Nephron (organoid): Measurements from ENCODE around the gene FLOT2.
"Not testable (repeated sequence)": the region's sequence is repeated elsewhere in the genome, so short reads cannot be mapped to it uniquely, and the experiment has no call there.

Experiments used
- H3K27ac Mint-ChIP-seq, 3 experiments: 2 replicates each; pipeline ENCODE4 v1.8.0; 2020; ENCODE audit warnings: mixed read lengths in 3 of 3, mild to moderate bottlenecking in 2 of 3, moderate library complexity in 1 of 3
- H3K27me3 Mint-ChIP-seq: 2 replicates; pipeline ENCODE4 v1.8.0; 2021; ENCODE audit warnings: low read depth, mild to moderate bottlenecking, moderate library complexity, mixed read lengths
- H3K36me3 Mint-ChIP-seq: 2 replicates; pipeline ENCODE4 v1.8.0; 2020; ENCODE audit warnings: low read depth, mixed read lengths
- H3K4me1 Mint-ChIP-seq: 2 replicates; pipeline ENCODE4 v1.8.0; 2020; ENCODE audit warnings: mixed read lengths
- H3K4me3 Mint-ChIP-seq, 3 experiments: 2 replicates each; pipeline ENCODE4 v1.8.0; 2020; ENCODE audit warnings: mild to moderate bottlenecking in 3 of 3, mixed read lengths in 3 of 3, moderate library complexity in 2 of 3
- H3K9me3 Mint-ChIP-seq: 2 replicates; pipeline ENCODE4 v1.8.0; 2020; ENCODE audit warnings: mixed read lengths
- CTCF ChIP-seq, 3 experiments: fragments of 200-600 bp; sonication (generic); IDR thresholded peaks; one replicate each; pipeline ENCODE4 v1.5.0; 2021; ENCODE audit warnings: antibody characterized with exemption in 3 of 3; ENCODE audit not compliant: unreplicated experiment in 3 of 3

The FLOT2 gene

GRCh38 chr17:28896491-28896883 is 1.0 kb downstream of the FLOT2 start:
- peaks cover 13% of the 10 kb centered on the region for H3K36me3 Mint-ChIP-seq
- peaks cover 26% of the 10 kb centered on the region for H3K4me1 Mint-ChIP-seq
- no peaks in the 10 kb centered on the region for H3K27me3 Mint-ChIP-seq
- TF ChIP-seq CTCF (IDR thresholded peaks at IDR 0.05; ENCODE audit: unreplicated experiment in 3 of 3) = no peak
- H3K9me3 Mint-ChIP-seq = no peaks in the 10 kb centered on the region
- H3K27ac Mint-ChIP-seq = peak overlapping the region; percentile 40 to 89 (median 78)
- H3K4me3 Mint-ChIP-seq = peak overlapping the region; percentile 90 to 95 (median 95)

GRCh38 chr17:28895794-28896447 is 1.6 kb downstream of the FLOT2 start:
- Mint-ChIP-seq H3K9me3 (no peaks in the 10 kb centered on the region), H3K4me1 (peaks cover 31% of the 10 kb centered on the region), H3K27ac (peak overlapping the region; percentile 40 to 89 (median 78))

GRCh38 chr17:28893248-28894183 is 4.0 kb downstream of the FLOT2 start:
- Mint-ChIP-seq H3K27ac (peak overlapping the region; percentile 24 to 63 (median 62)), H3K36me3 (peaks cover 11% of the 10 kb centered on the region), H3K4me1 (peaks cover 33% of the 10 kb centered on the region)
- not testable (repeated sequence) for H3K27me3 Mint-ChIP-seq, H3K4me3 Mint-ChIP-seq, H3K9me3 Mint-ChIP-seq

More at GRCh38 chr17:28895794-28896447, 1.6 kb downstream of the FLOT2 start:
- TF ChIP-seq CTCF (IDR thresholded peaks at IDR 0.05; ENCODE audit: unreplicated experiment in 3 of 3) = no peak
- Mint-ChIP-seq H3K36me3 (peaks cover 16% of the 10 kb centered on the region), H3K27me3 (no peaks in the 10 kb centered on the region), H3K4me3 (peak overlapping the region; percentile 90 to 95 (median 95))

GRCh38 chr17:28892024-28892423 is 5.5 kb downstream of the FLOT2 start:
- Mint-ChIP-seq H3K27ac (peak overlapping the region in 2 of 3 experiments; percentile 17 to 20), H3K36me3 (peaks cover 11% of the 10 kb centered on the region), H3K9me3 (no peaks in the 10 kb centered on the region), H3K27me3 (no peaks in the 10 kb centered on the region), H3K4me3 (no peak overlapping the region), H3K4me1 (peaks cover 33% of the 10 kb centered on the region)
- TF ChIP-seq CTCF (IDR thresholded peaks at IDR 0.05; ENCODE audit: unreplicated experiment in 3 of 3) = no peak

- Mint-ChIP-seq H3K36me3 (peaks cover 11% of the 10 kb centered on the region), H3K4me1 (peaks cover 25% of the 10 kb centered on the region), H3K9me3 (no peaks in the 10 kb centered on the region), H3K27me3 (no peaks in the 10 kb centered on the region), H3K4me3 (peak overlapping the region in 1 of 3 experiments; percentile 33), H3K27ac (peak overlapping the region; percentile 17 to 75 (median 20))
- no peak for TF ChIP-seq CTCF (IDR thresholded peaks at IDR 0.05; ENCODE audit: unreplicated experiment in 3 of 3)
Measured at GRCh38 chr17:28891201-28891600, 6.3 kb downstream of the FLOT2 start.

GRCh38 chr17:28889996-28890395 is 7.5 kb downstream of the FLOT2 start:
- Mint-ChIP-seq H3K4me1 (peaks cover 17% of the 10 kb centered on the region), H3K27ac (no peak overlapping the region), H3K27me3 (no peaks in the 10 kb centered on the region), H3K4me3 (no peak overlapping the region), H3K36me3 (peaks cover 11% of the 10 kb centered on the region), H3K9me3 (no peaks in the 10 kb centered on the region)
- no peak for TF ChIP-seq CTCF (IDR thresholded peaks at IDR 0.05; ENCODE audit: unreplicated experiment in 3 of 3)
